H7 (cell line): ENCODE measurements around the gene KAT7. TPM values are rescaled to one million over a fixed set of nuclear protein-coding genes. Genes with fewer than 3 reads are reported as not detected.

ENCODE experiments used
- DNase-seq: peaks from one replicate; pipeline ENCODE4 v3.0.0; 2012
- H3K27me3 ChIP-seq: 2 replicates; pipeline ENCODE4 v1.6.0; 2011; ENCODE audit warnings: mild to moderate bottlenecking, low read length; ENCODE audit not compliant: control insufficient read depth, insufficient read depth
- H3K36me3 ChIP-seq: replicated peaks from 2 replicates; pipeline ENCODE4 v1.5.1; 2011; ENCODE audit warnings: low read length; ENCODE audit not compliant: control insufficient read depth, insufficient read depth
- H3K4me3 ChIP-seq: 2 replicates; pipeline ENCODE4 v1.5.1; 2011; ENCODE audit warnings: low read depth, mild to moderate bottlenecking, control low read depth, low read length, moderate library complexity; ENCODE audit not compliant: insufficient read depth
- total RNA-seq: library from RNA; depleted of rRNA; stranded (reverse); fragments of >200 nt; shearing (Covaris generic); gene quantifications from 2 replicates; pipeline ENCODE4 v1.2.3, GENCODE V29; 2014

The KAT7 gene
- total RNA-seq, 1 experiment from 2014 or later, result 96.1 TPM

DNA sequence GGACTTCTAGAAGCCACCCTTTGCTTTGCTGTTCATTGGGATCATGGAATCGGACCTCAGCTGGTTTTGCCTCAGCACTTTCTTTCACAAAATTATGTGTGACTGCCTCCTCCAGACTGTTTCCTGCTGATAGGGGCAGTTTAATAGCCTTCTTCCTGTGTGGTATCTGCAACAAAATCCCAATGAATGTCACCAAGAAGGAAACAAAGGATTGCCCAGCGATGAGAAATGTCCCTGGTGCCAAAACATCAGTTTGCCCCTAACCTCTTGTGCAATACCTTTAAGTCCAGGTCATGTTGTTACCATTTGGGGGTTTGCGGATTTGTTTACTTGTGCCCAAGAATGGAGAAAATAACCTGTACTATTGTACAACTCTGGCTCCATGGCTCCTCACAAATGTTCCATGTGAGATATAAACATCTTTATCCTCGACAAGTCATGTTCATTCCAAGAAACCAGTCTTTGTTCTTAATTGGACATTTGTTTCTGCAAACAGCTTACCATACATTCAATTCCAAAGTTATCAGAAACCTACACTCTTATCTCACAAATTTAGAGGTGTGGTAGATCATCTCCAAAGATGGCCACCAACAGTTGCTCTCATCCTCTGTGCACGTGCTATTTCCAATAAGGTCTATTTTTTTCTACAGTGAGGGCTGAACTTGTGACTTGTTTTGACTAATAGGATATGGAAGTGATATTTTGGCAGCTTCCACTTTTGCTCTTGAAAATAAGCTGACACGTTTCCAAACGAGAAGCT lies 44.5 kb downstream of the KAT7 start:
- Histone ChIP-seq H3K36me3 (peaks cover 24% of the 10 kb centered on the region), H3K27me3 (no peaks in the 10 kb centered on the region), H3K4me3 (no peak overlapping the region)
- DNase-seq, result no peak

DNA sequence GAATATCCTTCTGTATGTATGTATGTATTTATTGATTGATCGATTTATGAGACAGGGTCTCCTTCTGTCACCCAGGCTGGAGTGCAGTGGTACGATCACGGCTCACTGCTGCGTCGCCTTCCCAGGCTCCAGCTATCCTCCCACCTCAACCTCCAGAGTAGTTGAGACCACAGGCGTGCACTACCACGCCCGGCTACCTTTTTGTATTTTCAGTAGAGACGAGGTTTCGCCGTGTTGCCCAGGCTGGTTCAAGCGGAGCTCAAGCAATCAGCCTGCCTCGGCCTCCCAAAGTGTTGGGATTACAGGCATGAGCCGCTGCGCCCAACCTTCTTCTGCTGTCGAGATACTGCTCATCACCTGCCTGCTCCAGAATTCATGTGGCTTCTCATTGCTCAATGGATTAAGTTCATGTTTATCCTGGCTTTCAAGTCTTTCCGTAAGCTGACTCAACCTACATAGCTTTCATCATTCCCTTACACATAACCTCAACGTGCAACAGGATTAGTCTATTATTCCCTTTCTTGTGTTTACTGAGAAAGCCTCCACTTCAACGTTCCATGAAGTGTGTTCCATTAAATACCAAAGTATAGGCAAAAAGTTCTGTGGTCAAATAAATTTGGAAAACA lies 45.8 kb downstream of the KAT7 start:
- no peak for DNase-seq
- Histone ChIP-seq H3K27me3 (no peaks in the 10 kb centered on the region), H3K36me3 (peaks cover 20% of the 10 kb centered on the region), H3K4me3 (no peak overlapping the region)

DNA sequence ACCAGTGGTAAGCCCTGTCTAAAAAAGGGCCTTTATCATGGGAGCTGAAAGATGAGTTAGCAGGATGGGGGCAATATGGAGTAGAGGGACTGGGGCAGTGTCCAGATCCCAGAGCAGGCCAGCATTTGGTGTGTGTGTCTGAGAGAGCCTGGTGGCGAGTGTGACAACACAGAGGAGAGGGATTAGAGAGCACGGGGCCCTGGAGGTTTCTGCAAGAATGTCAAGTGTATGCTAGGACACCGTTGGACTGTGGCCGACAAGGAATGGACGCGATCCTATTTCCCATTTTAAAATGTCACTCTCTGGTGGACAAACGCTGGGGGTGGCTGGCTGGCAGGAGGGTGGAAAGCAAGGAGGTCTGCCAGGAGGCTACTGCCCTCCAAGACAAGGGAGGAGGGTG lies 47.0 kb downstream of the KAT7 start:
- Histone ChIP-seq H3K27me3 (no peaks in the 10 kb centered on the region), H3K4me3 (no peak overlapping the region), H3K36me3 (peaks cover 16% of the 10 kb centered on the region)
- no peak for DNase-seq

DNA sequence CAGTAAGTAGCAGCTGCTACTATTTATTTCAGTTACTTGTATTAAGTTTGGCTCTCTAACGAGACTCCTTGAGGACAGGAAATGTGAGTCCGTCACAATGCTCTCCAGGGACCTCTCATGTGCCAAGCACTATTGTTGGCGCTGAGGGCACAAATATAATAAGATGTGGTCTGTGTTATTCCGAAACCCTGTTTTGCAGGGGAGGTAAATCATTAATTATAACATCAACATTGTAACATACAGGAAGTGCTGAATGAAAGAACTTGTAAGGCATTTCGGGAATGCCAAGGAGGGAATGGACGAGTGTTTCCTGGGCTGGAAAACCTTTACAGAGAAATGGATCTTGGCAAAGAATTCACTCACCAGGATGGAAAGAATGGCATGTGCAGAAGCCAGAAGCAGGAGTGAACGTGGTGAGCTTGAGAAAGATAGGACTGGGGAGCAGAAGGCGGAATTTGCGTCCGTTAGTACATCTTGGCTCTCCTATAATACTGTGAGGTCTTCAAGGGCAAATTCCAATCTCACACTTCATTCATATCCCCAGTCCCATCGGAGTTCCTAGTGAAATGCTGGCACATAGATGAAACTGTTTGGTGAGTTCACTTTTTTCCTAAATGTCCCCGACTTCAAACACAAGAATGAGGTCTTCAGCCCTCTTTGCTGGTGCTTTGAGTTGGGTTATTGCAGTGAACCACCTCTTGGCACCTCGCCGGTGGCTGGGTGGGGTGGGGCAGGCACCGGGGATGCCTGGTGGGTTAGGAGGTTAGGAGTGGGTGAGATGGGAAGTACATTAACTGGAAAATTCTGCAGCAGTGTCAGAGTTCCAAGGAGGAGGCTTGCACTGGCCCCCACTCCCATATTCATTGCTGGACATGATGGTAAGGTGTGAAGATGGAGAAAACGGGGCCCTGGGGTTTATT lies 47.9 kb downstream of the KAT7 start:
- no peak overlapping the region for H3K4me3 ChIP-seq
- DNase-seq, result no peak
- H3K36me3 ChIP-seq, result peaks cover 13% of the 10 kb centered on the region
- H3K27me3 ChIP-seq, result no peaks in the 10 kb centered on the region

- Histone ChIP-seq H3K27me3 (no peaks in the 10 kb centered on the region), H3K4me3 (no peak overlapping the region), H3K36me3 (peaks cover 3% of the 10 kb centered on the region)
- DNase-seq, result no peak
Measured at GRCh38 chr17:49839455-49839854, 51.0 kb downstream of the KAT7 start.

DNA sequence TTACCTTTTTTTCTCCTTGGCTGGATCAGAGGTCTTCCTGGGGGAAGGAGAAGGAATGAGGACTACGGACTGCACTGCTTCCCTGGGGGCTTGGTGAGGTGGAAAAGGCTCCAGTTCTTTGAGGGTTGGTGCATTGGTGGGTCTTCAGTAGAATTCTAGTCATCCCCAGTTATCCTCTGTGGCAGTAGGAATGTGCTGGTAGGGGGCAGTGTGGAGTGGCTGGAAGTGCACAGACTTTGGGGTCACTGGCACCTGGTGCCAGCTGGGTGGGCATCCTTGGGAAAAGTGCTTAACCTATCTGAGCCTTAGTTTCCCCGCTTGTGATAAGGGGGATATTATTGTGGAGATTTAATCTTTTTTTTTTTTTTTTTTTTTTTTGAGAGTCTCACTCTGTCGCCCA lies 53.1 kb downstream of the KAT7 start:
- Histone ChIP-seq H3K36me3 (peaks cover 9% of the 10 kb centered on the region), H3K27me3 (no peaks in the 10 kb centered on the region)
- peak; percentile 49 for DNase-seq

GRCh38 chr17:49842371-49842770 lies 53.9 kb downstream of the KAT7 start:
- Histone ChIP-seq H3K36me3 (peaks cover 14% of the 10 kb centered on the region), H3K27me3 (no peaks in the 10 kb centered on the region), H3K4me3 (no peak overlapping the region)
- no peak for DNase-seq

More for the DNA sequence above, 53.1 kb downstream of the KAT7 start:
- H3K4me3 ChIP-seq, result no peak overlapping the region

- Histone ChIP-seq H3K36me3 (peaks cover 14% of the 10 kb centered on the region), H3K4me3 (no peak overlapping the region), H3K27me3 (no peaks in the 10 kb centered on the region)
- DNase-seq, result no peak
Measured at GRCh38 chr17:49842846-49843245, 54.4 kb downstream of the KAT7 start.

DNA sequence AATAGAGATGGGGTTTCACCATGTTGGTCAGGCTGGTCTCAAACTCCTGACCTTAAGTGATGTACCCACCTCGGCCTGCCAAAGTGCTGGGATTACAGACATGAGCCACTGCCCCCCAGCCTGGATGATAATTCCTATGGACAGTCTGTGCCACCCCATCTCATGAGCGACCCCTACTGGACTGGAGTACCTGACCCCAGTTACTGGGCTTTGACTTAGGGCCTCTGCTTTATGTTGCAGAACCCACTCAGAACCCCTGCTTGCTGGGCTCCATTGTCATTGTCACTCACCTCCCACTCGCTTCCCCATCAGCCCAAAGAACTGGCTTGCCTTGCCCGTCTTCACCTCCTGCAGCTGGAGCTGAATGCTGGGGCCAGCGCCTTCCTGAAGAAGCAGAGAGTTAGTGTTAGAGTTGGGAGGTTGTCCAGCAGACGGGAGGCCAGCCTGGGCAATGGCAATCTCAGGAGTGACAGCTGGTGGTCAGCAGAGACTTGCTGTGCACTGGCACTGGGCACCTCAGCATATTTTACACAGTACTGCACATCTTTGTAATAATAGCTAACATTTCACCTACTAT lies 55.4 kb downstream of the KAT7 start:
- DNase-seq, result peak; percentile 84
- peaks cover 14% of the 10 kb centered on the region for H3K36me3 ChIP-seq
- H3K27me3 ChIP-seq, result no peaks in the 10 kb centered on the region
- no peak overlapping the region for H3K4me3 ChIP-seq

GRCh38 chr17:49845321-49845720 lies 56.8 kb downstream of the KAT7 start:
- H3K4me3 ChIP-seq, result no peak overlapping the region
- peaks cover 5% of the 10 kb centered on the region for H3K27me3 ChIP-seq
- peak; percentile 19 for DNase-seq
- H3K36me3 ChIP-seq, result peaks cover 14% of the 10 kb centered on the region

- peaks cover 14% of the 10 kb centered on the region for H3K36me3 ChIP-seq
- H3K4me3 ChIP-seq, result no peak overlapping the region
- H3K27me3 ChIP-seq, result peaks cover 19% of the 10 kb centered on the region
- no peak for DNase-seq
Measured at GRCh38 chr17:49846938-49847712, 58.6 kb downstream of the KAT7 start.

GRCh38 chr17:49848019-49848473 lies 59.6 kb downstream of the KAT7 start, which contains the start of gene TAC4:
TSS of gene TAC4 (minus strand) at chr17:49848069. CDS start at chr17:49848017, 52 bp downstream.
- DNase-seq, result peak; percentile 62
- Histone ChIP-seq H3K27me3 (peaks cover 21% of the 10 kb centered on the region), H3K4me3 (no peak within 1 kb of the TSS), H3K36me3 (peaks cover 14% of the 10 kb centered on the region)

GRCh38 chr17:49848739-49849138 lies 60.3 kb downstream of the KAT7 start:
- DNase-seq, result peak; percentile 6
- peaks cover 21% of the 10 kb centered on the region for H3K27me3 ChIP-seq
- H3K4me3 ChIP-seq, result no peak overlapping the region
- H3K36me3 ChIP-seq, result peaks cover 14% of the 10 kb centered on the region
